ENCODE data around the gene ITGAE. TPM values are rescaled to one million over a fixed set of nuclear protein-coding genes. Genes with fewer than 3 reads are reported as not detected.

The ITGAE gene
- total and polyA plus RNA-seq, 2 experiments from 2014 or later, result 23.3 to 80.3 TPM

DNA sequence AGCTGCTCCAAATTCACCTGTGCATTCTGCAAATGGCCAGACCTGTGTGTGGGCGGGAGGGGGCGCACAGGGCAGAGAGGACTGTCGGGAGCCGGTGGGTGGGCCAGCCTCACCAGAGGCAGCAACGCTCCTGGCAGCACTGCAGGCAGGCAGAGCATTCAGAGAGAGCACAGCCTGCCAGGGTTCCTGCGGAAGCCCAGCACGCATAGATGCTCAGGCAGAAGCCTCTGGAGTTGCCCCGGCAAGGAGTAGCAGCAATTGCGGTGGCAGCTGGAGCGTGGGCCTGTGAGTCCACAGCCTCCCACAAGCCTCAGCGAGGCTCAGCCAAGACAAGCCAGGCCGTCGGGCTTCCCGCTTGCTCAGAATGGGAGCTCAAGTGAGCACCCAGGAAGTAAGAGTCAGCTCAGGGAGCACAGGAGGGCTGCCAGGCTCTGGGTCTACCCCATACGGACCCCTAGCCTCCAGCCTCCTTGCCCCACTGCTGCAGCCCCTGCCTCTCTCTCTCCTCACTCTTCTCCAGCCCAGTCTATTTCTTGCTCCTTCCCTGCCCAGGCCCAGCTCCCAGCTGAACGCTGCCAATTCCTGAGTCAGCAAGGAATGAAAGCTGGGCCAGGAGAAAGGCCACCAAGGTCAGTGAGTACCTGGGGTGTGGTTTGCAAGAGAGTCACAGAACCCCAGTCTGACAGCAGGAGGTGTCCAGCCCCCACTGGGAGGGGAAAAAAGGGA is 122.7 kb downstream of the ITGAE start:
- TF ChIP-seq EZH2 (IDR thresholded peaks at IDR 0.05; ENCODE audit: insufficient read depth, poor library complexity, severe bottlenecking) (no peak), EZH2phosphoT487 (IDR thresholded peaks at IDR 0.05; ENCODE audit: insufficient read depth, low read depth) (no peak)
- Histone ChIP-seq H3F3A (ENCODE audit: insufficient read depth) (no peaks in the 10 kb centered on the region), H3K4me1 (ENCODE audit: insufficient read depth) (no peaks in the 10 kb centered on the region; the same call in 1 of the 2 replicates), H3K9ac (no peak overlapping the region), H3K9me2 (ENCODE audit: insufficient read depth) (no peaks in the 10 kb centered on the region), H3K27ac (no peak overlapping the region), H3K4me3 (no peak overlapping the region), H4K20me1 (ENCODE audit: insufficient read depth) (no peaks in the 10 kb centered on the region), H3K4me2 (ENCODE audit: unreplicated experiment) (no peak overlapping the region), H2AFZ (0 out of 2 replicates have a peak overlapping the region, but pooled peaks have one; percentile 29), H3K9me3 (ENCODE audit: low read depth) (no peaks in the 10 kb centered on the region), H3K79me2 (ENCODE audit: insufficient read depth) (no peaks in the 10 kb centered on the region), H3K36me3 (ENCODE audit: low read depth) (no peaks in the 10 kb centered on the region), H3K27me3 (replicated peaks; ENCODE audit: insufficient read depth) (peaks cover 6% of the 10 kb centered on the region; the same call in 1 of the 2 replicates)
- in situ Hi-C loops (cut with MboI), result no loop called here
- DNase-seq, result peak; percentile 59
- WGBS, 2 experiments (ENCODE audit: low coverage in 1 of 2, low lambda C conversion rate in 2 of 2, missing lambda C conversion rate in 2 of 2), result 31 to 37% methylated on average over 16 of the region's 16 CpGs

GRCh38 chr17:3675886-3676285 is 125.1 kb downstream of the ITGAE start:
- Histone ChIP-seq H3K79me2 (ENCODE audit: insufficient read depth) (peaks cover 4% of the 10 kb centered on the region; the same call in 1 of the 2 replicates), H3K36me3 (ENCODE audit: low read depth) (no peaks in the 10 kb centered on the region), H2AFZ (no peak overlapping the region), H3K4me1 (ENCODE audit: insufficient read depth) (no peaks in the 10 kb centered on the region; the same call in 1 of the 2 replicates), H3K27ac (no peak overlapping the region), H3F3A (ENCODE audit: insufficient read depth) (no peaks in the 10 kb centered on the region), H3K27me3 (replicated peaks; ENCODE audit: insufficient read depth) (no peaks in the 10 kb centered on the region), H4K20me1 (ENCODE audit: insufficient read depth) (no peaks in the 10 kb centered on the region), H3K9ac (no peak overlapping the region), H3K4me2 (ENCODE audit: unreplicated experiment) (no peak overlapping the region), H3K9me3 (ENCODE audit: low read depth) (no peaks in the 10 kb centered on the region), H3K9me2 (ENCODE audit: insufficient read depth) (no peaks in the 10 kb centered on the region), H3K4me3 (no peak overlapping the region)
- WGBS, 2 experiments (ENCODE audit: low coverage in 1 of 2, low lambda C conversion rate in 2 of 2, missing lambda C conversion rate in 2 of 2), result 68 to 74% methylated on average over 11 of the region's 11 CpGs
- DNase-seq, result no peak
- no peak for TF ChIP-seq EZH2 (IDR thresholded peaks at IDR 0.05; ENCODE audit: insufficient read depth, poor library complexity, severe bottlenecking)
- TF ChIP-seq EZH2phosphoT487 (IDR thresholded peaks at IDR 0.05; ENCODE audit: insufficient read depth, low read depth), result no peak
- in situ Hi-C loops (cut with MboI), result no loop called here

GRCh38 chr17:3672571-3672970 is 128.4 kb downstream of the ITGAE start:
- Histone ChIP-seq H3K4me1 (ENCODE audit: insufficient read depth) (peaks cover 10% of the 10 kb centered on the region; the same call in 1 of the 2 replicates), H2AFZ (no peak overlapping the region), H3K36me3 (ENCODE audit: low read depth) (no peaks in the 10 kb centered on the region), H3K9ac (no peak overlapping the region), H3K79me2 (ENCODE audit: insufficient read depth) (peaks cover 29% of the 10 kb centered on the region), H3K9me2 (ENCODE audit: insufficient read depth) (no peaks in the 10 kb centered on the region), H3K27me3 (replicated peaks; ENCODE audit: insufficient read depth) (no peaks in the 10 kb centered on the region), H3K27ac (no peak overlapping the region), H3F3A (ENCODE audit: insufficient read depth) (no peaks in the 10 kb centered on the region), H3K9me3 (ENCODE audit: low read depth) (no peaks in the 10 kb centered on the region), H4K20me1 (ENCODE audit: insufficient read depth) (no peaks in the 10 kb centered on the region), H3K4me2 (ENCODE audit: unreplicated experiment) (no peak overlapping the region), H3K4me3 (no peak overlapping the region)
- 98 to 99% methylated on average over 4 of the region's 4 CpGs for WGBS, 2 experiments (ENCODE audit: low coverage in 1 of 2, low lambda C conversion rate in 2 of 2, missing lambda C conversion rate in 2 of 2)
- no peak for DNase-seq
- TF ChIP-seq EZH2phosphoT487 (IDR thresholded peaks at IDR 0.05; ENCODE audit: insufficient read depth, low read depth), result no peak
- TF ChIP-seq EZH2 (IDR thresholded peaks at IDR 0.05; ENCODE audit: insufficient read depth, poor library complexity, severe bottlenecking), result no peak
- in situ Hi-C loops (cut with MboI), result no loop called here

- DNase-seq, result peak; percentile 20
- H3F3A ChIP-seq (ENCODE audit: insufficient read depth), result no peaks in the 10 kb centered on the region
- H2AFZ ChIP-seq, result no peak overlapping the region; the same call in 1 of the 2 replicates
- H3K9me3 ChIP-seq (ENCODE audit: low read depth), result no peaks in the 10 kb centered on the region
- in situ Hi-C loops (cut with MboI), result no loop called here
- peak overlapping the region; percentile 83 for H3K4me3 ChIP-seq
- H4K20me1 ChIP-seq (ENCODE audit: insufficient read depth), result no peaks in the 10 kb centered on the region
- WGBS, 2 experiments (ENCODE audit: low coverage in 1 of 2, low lambda C conversion rate in 2 of 2, missing lambda C conversion rate in 2 of 2), result 45 to 49% methylated on average over 12 of the region's 12 CpGs
- peaks cover 57% of the 10 kb centered on the region for H3K79me2 ChIP-seq (ENCODE audit: insufficient read depth)
- H3K27ac ChIP-seq, result no peak overlapping the region
- no peaks in the 10 kb centered on the region for H3K36me3 ChIP-seq (ENCODE audit: low read depth)
- no peaks in the 10 kb centered on the region for H3K27me3 ChIP-seq (replicated peaks; ENCODE audit: insufficient read depth)
- H3K9me2 ChIP-seq (ENCODE audit: insufficient read depth), result no peaks in the 10 kb centered on the region
- H3K9ac ChIP-seq, result peak overlapping the region; percentile 87
- no peak for TF ChIP-seq EZH2 (IDR thresholded peaks at IDR 0.05; ENCODE audit: insufficient read depth, poor library complexity, severe bottlenecking)
- peaks cover 16% of the 10 kb centered on the region for H3K4me1 ChIP-seq (ENCODE audit: insufficient read depth)
- peak overlapping the region; percentile 97 for H3K4me2 ChIP-seq (ENCODE audit: unreplicated experiment)
These were observed 131.4 kb downstream of the ITGAE start for GRCh38 chr17:3669548-3669947.
